ENCODE results near the gene B3GAT1.

GRCh38 chr11:134389464-134390180 is 22.4 kb downstream of the B3GAT1 start:
- no peak for TF ChIP-seq EZH2 (IDR thresholded peaks at IDR 0.05; ENCODE audit: insufficient read depth, poor library complexity, severe bottlenecking)
- TF ChIP-seq EZH2phosphoT487 (IDR thresholded peaks at IDR 0.05; ENCODE audit: insufficient read depth, low read depth) = no peak

All from GM23248 (cell line).